Astrocyte (in vitro differentiated cells and primary cell): Measurements from ENCODE around the gene MEIS3. TPM values are rescaled to one million over a fixed set of nuclear protein-coding genes. Genes with fewer than 3 reads are reported as not detected.

Source experiments
- DNase-seq: peaks from one replicate; pipeline ENCODE4 v3.0.0-alpha.2; 2010; ENCODE audit warnings: low read depth
- FAIRE-seq: peaks from 2 replicates; lab custom pipeline; 2011; peaks lifted over from hg19 to GRCh38; lab: Jason Lieb, UNC
- H2AFZ ChIP-seq: 2 replicates; pipeline ENCODE4 v1.6.0; 2012; ENCODE audit warnings: low read depth, low read length, inconsistent platforms
- H3K27ac ChIP-seq: 2 replicates; pipeline ENCODE4 v1.5.1; 2011; ENCODE audit warnings: low read depth, low read length, inconsistent platforms
- H3K27me3 ChIP-seq: 2 replicates; pipeline ENCODE4 v1.6.0; 2011; ENCODE audit warnings: low read length, inconsistent platforms; ENCODE audit not compliant: insufficient read depth
- H3K36me3 ChIP-seq: 2 replicates; pipeline ENCODE4 v1.5.1; 2011; ENCODE audit warnings: low read length, inconsistent platforms; ENCODE audit not compliant: insufficient read depth
- H3K4me1 ChIP-seq: 2 replicates; pipeline ENCODE4 v1.5.1; 2011; ENCODE audit warnings: low read length, inconsistent platforms; ENCODE audit not compliant: insufficient read depth
- H3K4me2 ChIP-seq: 2 replicates; pipeline ENCODE4 v1.6.0; 2012; ENCODE audit warnings: low read length, inconsistent platforms
- H3K4me3 ChIP-seq: 2 replicates; pipeline ENCODE4 v1.5.1; 2011; ENCODE audit warnings: low read depth, mild to moderate bottlenecking, low read length, inconsistent platforms; ENCODE audit not compliant: insufficient read depth
- H3K79me2 ChIP-seq: 2 replicates; pipeline ENCODE4 v1.6.0; 2012; ENCODE audit warnings: mild to moderate bottlenecking, low read length, inconsistent platforms; ENCODE audit not compliant: insufficient read depth
- H3K9ac ChIP-seq: 2 replicates; pipeline ENCODE4 v1.6.0; 2012; ENCODE audit warnings: mild to moderate bottlenecking, low read length, inconsistent platforms
- H3K9me3 ChIP-seq: 2 replicates; pipeline ENCODE4 v1.5.1; 2012; ENCODE audit warnings: low read depth, mild to moderate bottlenecking, low read length, inconsistent platforms; ENCODE audit not compliant: insufficient read depth
- H4K20me1 ChIP-seq: 2 replicates; pipeline ENCODE4 v1.6.0; 2012; ENCODE audit warnings: low read length, inconsistent platforms; ENCODE audit not compliant: insufficient read depth
- H3K27ac Mint-ChIP-seq: one replicate; pipeline ENCODE4 v1.8.0; 2021; ENCODE audit warnings: mild to moderate bottlenecking, mixed read lengths; ENCODE audit not compliant: unreplicated experiment
- H3K27me3 Mint-ChIP-seq: one replicate; pipeline ENCODE4 v1.8.0; 2021; ENCODE audit warnings: low read depth, mixed read lengths; ENCODE audit not compliant: unreplicated experiment
- H3K36me3 Mint-ChIP-seq: one replicate; pipeline ENCODE4 v1.8.0; 2021; ENCODE audit warnings: low read depth, mixed read lengths; ENCODE audit not compliant: unreplicated experiment
- H3K4me1 Mint-ChIP-seq: one replicate; pipeline ENCODE4 v1.8.0; 2021; ENCODE audit warnings: low read depth, mixed read lengths; ENCODE audit not compliant: unreplicated experiment
- H3K4me3 Mint-ChIP-seq: one replicate; pipeline ENCODE4 v1.8.0; 2021; ENCODE audit warnings: mild to moderate bottlenecking, moderate library complexity, mixed read lengths; ENCODE audit not compliant: unreplicated experiment
- H3K9me3 Mint-ChIP-seq: one replicate; pipeline ENCODE4 v1.8.0; 2021; ENCODE audit warnings: mild to moderate bottlenecking, mixed read lengths; ENCODE audit not compliant: unreplicated experiment
- CTCF ChIP-seq: IDR thresholded peaks from 2 replicates; pipeline ENCODE4 v1.5.1; 2011; ENCODE audit warnings: low read depth, mild to moderate bottlenecking, inconsistent platforms, low read length, moderate library complexity; ENCODE audit not compliant: insufficient read depth
- EZH2 ChIP-seq: IDR thresholded peaks from 2 replicates; pipeline ENCODE4 v1.6.1; 2012; ENCODE audit warnings: mild to moderate bottlenecking, low read length, inconsistent platforms; ENCODE audit not compliant: insufficient read depth
- total RNA-seq: library from RNA; stranded (reverse); gene quantifications from 2 replicates; pipeline ENCODE4 v1.2.1, GENCODE V29; 2021

MEIS3 gene
- total RNA-seq, 1 donor from 2014 or later: 71.1 TPM

GRCh38 chr19:47435883-47436417, 16.6 kb upstream of the MEIS3 start:
- Histone ChIP-seq H3K79me2 (no peaks in the 10 kb centered on the region), H3K27ac (no peak overlapping the region), H3K27me3 (peaks cover 7% of the 10 kb centered on the region), H3K4me1 (no peaks in the 10 kb centered on the region), H3K4me2 (no peak overlapping the region), H2AFZ (no peak overlapping the region), H3K4me3 (no peak overlapping the region), H3K9ac (no peak overlapping the region), H4K20me1 (peaks cover 7% of the 10 kb centered on the region), H3K9me3 (no peaks in the 10 kb centered on the region), H3K36me3 (no peaks in the 10 kb centered on the region)
- FAIRE-seq (no peak), DNase-seq (no peak)
- Mint-ChIP-seq H3K9me3 (peaks cover 4% of the 10 kb centered on the region), H3K36me3 (no peaks in the 10 kb centered on the region), H3K27me3 (peaks cover 20% of the 10 kb centered on the region), H3K27ac (no peak overlapping the region), H3K4me3 (no peak overlapping the region), H3K4me1 (no peaks in the 10 kb centered on the region)
- TF ChIP-seq EZH2: no peak
- TF ChIP-seq CTCF: no peak

- Histone ChIP-seq H4K20me1 (peaks cover 7% of the 10 kb centered on the region), H3K36me3 (no peaks in the 10 kb centered on the region), H3K4me3 (no peak overlapping the region), H3K9me3 (no peaks in the 10 kb centered on the region), H3K27ac (no peak overlapping the region), H3K4me1 (peaks cover 3% of the 10 kb centered on the region), H3K79me2 (no peaks in the 10 kb centered on the region), H3K4me2 (no peak overlapping the region), H3K9ac (no peak overlapping the region), H3K27me3 (peaks cover 10% of the 10 kb centered on the region), H2AFZ (no peak overlapping the region)
- no peak for DNase-seq
- Mint-ChIP-seq H3K27ac (no peak overlapping the region), H3K27me3 (peaks cover 23% of the 10 kb centered on the region), H3K4me1 (no peaks in the 10 kb centered on the region), H3K9me3 (peaks cover 4% of the 10 kb centered on the region), H3K4me3 (no peak overlapping the region), H3K36me3 (no peaks in the 10 kb centered on the region)
- no peak for FAIRE-seq
- no peak for TF ChIP-seq CTCF
- TF ChIP-seq EZH2: no peak
These were observed 15.9 kb upstream of the MEIS3 start for GRCh38 chr19:47435196-47435595.

GRCh38 chr19:47434088-47434487, 14.8 kb upstream of the MEIS3 start:
- no peak overlapping the region for H2AFZ ChIP-seq

More at GRCh38 chr19:47434088-47434487, 14.8 kb upstream of the MEIS3 start:
- no peaks in the 10 kb centered on the region for H3K9me3 ChIP-seq
- no peaks in the 10 kb centered on the region for H3K79me2 ChIP-seq
- H3K4me1 Mint-ChIP-seq: no peaks in the 10 kb centered on the region
- H3K4me3 Mint-ChIP-seq: no peak overlapping the region
- no peak for TF ChIP-seq CTCF
- TF ChIP-seq EZH2: no peak
- peaks cover 4% of the 10 kb centered on the region for H3K9me3 Mint-ChIP-seq
- H3K4me1 ChIP-seq: peaks cover 7% of the 10 kb centered on the region
- H3K36me3 Mint-ChIP-seq: no peaks in the 10 kb centered on the region
- no peak overlapping the region for H3K4me3 ChIP-seq
- DNase-seq: no peak
- H4K20me1 ChIP-seq: peaks cover 7% of the 10 kb centered on the region
- no peak overlapping the region for H3K4me2 ChIP-seq
- H3K27ac ChIP-seq: no peak overlapping the region
- H3K36me3 ChIP-seq: no peaks in the 10 kb centered on the region
- H3K27me3 Mint-ChIP-seq: peaks cover 21% of the 10 kb centered on the region
- peaks cover 10% of the 10 kb centered on the region for H3K27me3 ChIP-seq
- no peak overlapping the region for H3K27ac Mint-ChIP-seq
- FAIRE-seq: no peak
- no peak overlapping the region for H3K9ac ChIP-seq
